ENCODE results near the gene HNRNPM.

GRCh38 chr19:8438236-8438635, 6.5 kb upstream of the HNRNPM start:
- TF ChIP-seq POLR2A (IDR thresholded peaks at IDR 0.05; ENCODE audit: low read length) (no peak), GATA1 (IDR thresholded peaks at IDR 0.05; ENCODE audit: low read depth, low read length) (no peak)

Data from erythroblast (primary cell).